Stomach (tissue), 4 donors: ENCODE measurements around the gene CSNK2A2.

Experiments used
- CTCF ChIP-seq, 7 experiments: fragments of 450-650 bp in 4 of 7; fragments of 200-600 bp in 3 of 7; sonication (generic) in 3 of 7; IDR thresholded peaks; one replicate each; pipeline ENCODE4 v1.5.1; 2016 to 2019; ENCODE audit warnings: antibody characterized with exemption in 7 of 7, control low read depth in 2 of 7, mild to moderate bottlenecking in 1 of 7
- EP300 ChIP-seq: sonication (generic); formaldehyde crosslinking; IDR thresholded peaks from one replicate; pipeline ENCODE4 v1.6.1; 2017; ENCODE audit warnings: antibody characterized with exemption
- POLR2A ChIP-seq, 4 donors: fragments of 450-650 bp; IDR thresholded peaks; one replicate each; pipeline ENCODE4 v1.6.1; 2016; ENCODE audit warnings: antibody characterized with exemption in 4 of 4, control low read depth in 2 of 4, mild to moderate bottlenecking in 1 of 4, moderate library complexity in 1 of 4
- POLR2AphosphoS5 ChIP-seq, 3 donors: sonication (generic); formaldehyde crosslinking; IDR thresholded peaks; one replicate each; pipeline ENCODE4 v1.6.1; 2016; ENCODE audit warnings: antibody characterized with exemption in 3 of 3

- TF ChIP-seq CTCF (IDR thresholded peaks at IDR 0.05), result no peak
- no peak for TF ChIP-seq POLR2A (IDR thresholded peaks at IDR 0.05)
- TF ChIP-seq EP300, result no peak
- TF ChIP-seq POLR2AphosphoS5 (IDR thresholded peaks at IDR 0.05), result no peak
Measured at GRCh38 chr16:58119509-58119845, 78.4 kb downstream of the CSNK2A2 start.
